GM19193 (cell line): ENCODE measurements around the gene ECE1.

ENCODE experiments used
- POLR2A ChIP-seq: IDR thresholded peaks from 4 replicates; pipeline ENCODE4 v1.6.1; 2011; ENCODE audit not compliant: insufficient read depth, insufficient read length; ENCODE audit errors: extremely low read depth

The ECE1 gene

GRCh38 chr1:21318057-21318713, 27.9 kb upstream of the ECE1 start:
- no peak for TF ChIP-seq POLR2A

- TF ChIP-seq POLR2A = no peak
Observed at GRCh38 chr1:21317690-21318043, 27.4 kb upstream of the ECE1 start.

- no peak for TF ChIP-seq POLR2A
Observed at GRCh38 chr1:21317035-21317689, 26.9 kb upstream of the ECE1 start.

- no peak for TF ChIP-seq POLR2A
Observed at GRCh38 chr1:21314743-21315396, 24.6 kb upstream of the ECE1 start.

GRCh38 chr1:21313886-21314721, 23.8 kb upstream of the ECE1 start:
- no peak for TF ChIP-seq POLR2A

GRCh38 chr1:21313203-21313885, 23.1 kb upstream of the ECE1 start:
- TF ChIP-seq POLR2A = no peak

GRCh38 chr1:21312407-21312992, 22.2 kb upstream of the ECE1 start:
- no peak for TF ChIP-seq POLR2A

GRCh38 chr1:21311016-21311415, 20.8 kb upstream of the ECE1 start:
- TF ChIP-seq POLR2A = no peak

- no peak for TF ChIP-seq POLR2A
Observed at GRCh38 chr1:21308847-21309652, 18.8 kb upstream of the ECE1 start.

- no peak for TF ChIP-seq POLR2A
Observed at GRCh38 chr1:21308330-21308729, 18.1 kb upstream of the ECE1 start.

- TF ChIP-seq POLR2A = no peak
Observed at GRCh38 chr1:21307663-21308305, 17.5 kb upstream of the ECE1 start.

GRCh38 chr1:21307210-21307609, 16.9 kb upstream of the ECE1 start:
- no peak for TF ChIP-seq POLR2A

- no peak for TF ChIP-seq POLR2A
Observed at GRCh38 chr1:21305900-21306189, 15.6 kb upstream of the ECE1 start.
